ENCODE measurements around the gene NUP93. TPM values are rescaled to one million over a fixed set of nuclear protein-coding genes. Genes with fewer than 3 reads are reported as not detected.

The NUP93 gene
- polyA plus RNA-seq, 1 of the 3 experiments (the other 2 are of a cell fraction) = 43.1 TPM

DNA sequence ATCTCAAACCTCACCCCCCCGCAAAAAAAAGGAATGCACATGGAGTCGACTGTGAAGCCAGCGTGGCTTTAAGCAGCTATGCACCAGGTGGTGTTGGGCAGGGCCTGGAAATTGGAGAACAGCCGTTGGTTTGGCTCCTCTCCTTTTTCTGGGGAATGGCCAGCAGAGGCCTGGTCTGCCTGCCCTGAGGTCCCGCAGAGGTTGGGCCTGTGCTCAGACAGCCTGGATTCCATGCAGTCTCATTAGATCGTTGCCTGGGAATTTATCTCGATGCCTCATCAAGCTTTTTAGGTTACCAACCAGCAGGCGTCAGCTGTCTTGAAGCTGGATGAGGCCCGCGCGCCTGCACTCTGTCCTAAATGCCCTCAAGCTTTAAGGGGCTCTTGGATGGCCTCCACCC is 144.9 kb downstream of the NUP93 start (continued):
- TF ChIP-seq EZH2phosphoT487 (IDR thresholded peaks at IDR 0.05; ENCODE audit: borderline replicate concordance, low read depth) (no peak), NFIC (IDR thresholded peaks at IDR 0.05; ENCODE audit: borderline replicate concordance) (no peak)

DNA sequence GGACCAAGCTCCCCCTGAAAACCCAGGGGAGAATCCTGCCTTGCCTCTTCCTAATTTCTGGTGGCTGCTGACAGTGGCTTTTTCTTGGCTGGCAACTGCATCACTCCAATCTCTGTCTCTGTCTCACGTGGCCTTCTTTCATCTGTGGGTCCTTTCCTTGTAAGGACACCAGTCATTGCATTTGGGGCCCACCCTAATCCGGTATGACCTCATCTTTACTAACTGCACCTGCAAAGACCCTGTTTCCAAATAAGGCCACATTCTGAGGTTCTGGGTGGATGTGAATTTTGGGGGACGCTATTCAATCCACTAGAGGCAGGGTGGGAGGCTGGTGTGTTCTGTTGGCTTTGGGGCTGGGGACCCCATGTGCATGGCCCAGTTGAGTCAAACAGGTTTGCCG is 146.1 kb downstream of the NUP93 start:
- 85% methylated on average over 4 of the region's 4 CpGs for WGBS (ENCODE audit: low lambda C conversion rate)
- H3K4me3 ChIP-seq (ENCODE audit: low read depth in 2 of 2, low read length in 1 of 2) = no peak overlapping the region

More for the DNA sequence above, 146.1 kb downstream of the NUP93 start:
- Histone ChIP-seq H3K4me2 (no peak overlapping the region), H3K9me3 (no peaks in the 10 kb centered on the region), H3K9ac (no peak overlapping the region), H2AFZ (ENCODE audit: low read depth) (no peak overlapping the region), H3K36me3 (replicated peaks in 1 of 2; ENCODE audit: control insufficient read depth in 1 of 2, insufficient read depth in 2 of 2, low read length in 1 of 2) (no peaks in the 10 kb centered on the region), H3K27ac (ENCODE audit: low read depth in 2 of 2, low read length in 1 of 2) (peak overlapping the region in 1 of 2 experiments; percentile 91; a peak in 2 of 4 replicates), H3K9me2 (no peaks in the 10 kb centered on the region), H4K20me1 (ENCODE audit: insufficient read depth) (no peaks in the 10 kb centered on the region), H3K79me2 (ENCODE audit: insufficient read depth) (no peaks in the 10 kb centered on the region), H3K27me3 (ENCODE audit: insufficient read depth) (no peaks in the 10 kb centered on the region), H3K4me1 (ENCODE audit: control insufficient read depth in 1 of 2, insufficient read depth in 2 of 2, low read depth in 1 of 2, low read length in 1 of 2) (peaks cover 0 to 34% of the 10 kb centered on the region in 2 experiments; a peak in 1 of 4 replicates), H3F3A (replicated peaks; ENCODE audit: insufficient read depth) (no peaks in the 10 kb centered on the region)
- ChIA-PET POLR2A (interaction anchor here (2.9 kb wide), 1 partner anchor 56 kb away, joined by 43 read pairs; the partner anchor contains the start of gene HERPUD1), CTCF (interaction anchor here (1.1 to 1.6 kb wide), 3 partner anchors 10 to 82 kb away, joined by 3 to 4 read pairs (median 3); no protein-coding TSS in a partner anchor)
- TF ChIP-seq, protein P1, sequence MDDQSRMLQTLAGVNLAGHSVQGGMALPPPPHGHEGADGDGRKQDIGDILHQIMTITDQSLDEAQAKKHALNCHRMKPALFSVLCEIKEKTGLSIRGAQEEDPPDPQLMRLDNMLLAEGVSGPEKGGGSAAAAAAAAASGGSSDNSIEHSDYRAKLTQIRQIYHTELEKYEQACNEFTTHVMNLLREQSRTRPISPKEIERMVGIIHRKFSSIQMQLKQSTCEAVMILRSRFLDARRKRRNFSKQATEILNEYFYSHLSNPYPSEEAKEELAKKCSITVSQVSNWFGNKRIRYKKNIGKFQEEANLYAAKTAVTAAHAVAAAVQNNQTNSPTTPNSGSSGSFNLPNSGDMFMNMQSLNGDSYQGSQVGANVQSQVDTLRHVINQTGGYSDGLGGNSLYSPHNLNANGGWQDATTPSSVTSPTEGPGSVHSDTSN (IDR thresholded peaks at IDR 0.05) = no peak
- TF ChIP-seq, protein P2, sequence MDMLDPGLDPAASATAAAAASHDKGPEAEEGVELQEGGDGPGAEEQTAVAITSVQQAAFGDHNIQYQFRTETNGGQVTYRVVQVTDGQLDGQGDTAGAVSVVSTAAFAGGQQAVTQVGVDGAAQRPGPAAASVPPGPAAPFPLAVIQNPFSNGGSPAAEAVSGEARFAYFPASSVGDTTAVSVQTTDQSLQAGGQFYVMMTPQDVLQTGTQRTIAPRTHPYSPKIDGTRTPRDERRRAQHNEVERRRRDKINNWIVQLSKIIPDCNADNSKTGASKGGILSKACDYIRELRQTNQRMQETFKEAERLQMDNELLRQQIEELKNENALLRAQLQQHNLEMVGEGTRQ (IDR thresholded peaks at IDR 0.05; ENCODE audit: borderline replicate concordance, low read depth, low read length) = no peak
- TF ChIP-seq MEF2A (IDR thresholded peaks at IDR 0.05; ENCODE audit: borderline replicate concordance, low read depth) (no peak), SIN3A (IDR thresholded peaks at IDR 0.05; ENCODE audit: borderline replicate concordance, low read depth, low read length) (no peak), GABPA (IDR thresholded peaks at IDR 0.05; ENCODE audit: low read depth) (no peak), TEAD4 (IDR thresholded peaks at IDR 0.05; ENCODE audit: borderline replicate concordance, insufficient read depth) (no peak), RAD21 (IDR thresholded peaks at IDR 0.05; ENCODE audit: low read length) (no peak), GATA2 (CRISPR knock-in tag; IDR thresholded peaks at IDR 0.05) (no peak), EP300 (IDR thresholded peaks at IDR 0.05; ENCODE audit: borderline replicate concordance in 1 of 2, low read depth in 1 of 2, low read length in 1 of 2) (no peak), ELF1 (IDR thresholded peaks at IDR 0.05) (no peak), FOSL2 (IDR thresholded peaks at IDR 0.05; ENCODE audit: borderline replicate concordance, low read depth) (no peak), EZH2phosphoT487 (IDR thresholded peaks at IDR 0.05; ENCODE audit: borderline replicate concordance, low read depth) (no peak)
- TF ChIP-seq, protein P3, sequence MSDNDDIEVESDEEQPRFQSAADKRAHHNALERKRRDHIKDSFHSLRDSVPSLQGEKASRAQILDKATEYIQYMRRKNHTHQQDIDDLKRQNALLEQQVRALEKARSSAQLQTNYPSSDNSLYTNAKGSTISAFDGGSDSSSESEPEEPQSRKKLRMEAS (IDR thresholded peaks at IDR 0.05; ENCODE audit: low read depth) = no peak
- TF ChIP-seq, protein P4, sequence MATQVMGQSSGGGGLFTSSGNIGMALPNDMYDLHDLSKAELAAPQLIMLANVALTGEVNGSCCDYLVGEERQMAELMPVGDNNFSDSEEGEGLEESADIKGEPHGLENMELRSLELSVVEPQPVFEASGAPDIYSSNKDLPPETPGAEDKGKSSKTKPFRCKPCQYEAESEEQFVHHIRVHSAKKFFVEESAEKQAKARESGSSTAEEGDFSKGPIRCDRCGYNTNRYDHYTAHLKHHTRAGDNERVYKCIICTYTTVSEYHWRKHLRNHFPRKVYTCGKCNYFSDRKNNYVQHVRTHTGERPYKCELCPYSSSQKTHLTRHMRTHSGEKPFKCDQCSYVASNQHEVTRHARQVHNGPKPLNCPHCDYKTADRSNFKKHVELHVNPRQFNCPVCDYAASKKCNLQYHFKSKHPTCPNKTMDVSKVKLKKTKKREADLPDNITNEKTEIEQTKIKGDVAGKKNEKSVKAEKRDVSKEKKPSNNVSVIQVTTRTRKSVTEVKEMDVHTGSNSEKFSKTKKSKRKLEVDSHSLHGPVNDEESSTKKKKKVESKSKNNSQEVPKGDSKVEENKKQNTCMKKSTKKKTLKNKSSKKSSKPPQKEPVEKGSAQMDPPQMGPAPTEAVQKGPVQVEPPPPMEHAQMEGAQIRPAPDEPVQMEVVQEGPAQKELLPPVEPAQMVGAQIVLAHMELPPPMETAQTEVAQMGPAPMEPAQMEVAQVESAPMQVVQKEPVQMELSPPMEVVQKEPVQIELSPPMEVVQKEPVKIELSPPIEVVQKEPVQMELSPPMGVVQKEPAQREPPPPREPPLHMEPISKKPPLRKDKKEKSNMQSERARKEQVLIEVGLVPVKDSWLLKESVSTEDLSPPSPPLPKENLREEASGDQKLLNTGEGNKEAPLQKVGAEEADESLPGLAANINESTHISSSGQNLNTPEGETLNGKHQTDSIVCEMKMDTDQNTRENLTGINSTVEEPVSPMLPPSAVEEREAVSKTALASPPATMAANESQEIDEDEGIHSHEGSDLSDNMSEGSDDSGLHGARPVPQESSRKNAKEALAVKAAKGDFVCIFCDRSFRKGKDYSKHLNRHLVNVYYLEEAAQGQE (IDR thresholded peaks at IDR 0.05; ENCODE audit: low read depth, low read length) = no peak
- no peak for DNase-seq
